Measurements from ENCODE around the gene FGFR2. TPM values are rescaled to one million over a fixed set of nuclear protein-coding genes. Genes with fewer than 3 reads are reported as not detected.

The FGFR2 gene
- total RNA-seq, 2 experiments from 2014 or later, result 0.10 to 0.30 TPM

DNA sequence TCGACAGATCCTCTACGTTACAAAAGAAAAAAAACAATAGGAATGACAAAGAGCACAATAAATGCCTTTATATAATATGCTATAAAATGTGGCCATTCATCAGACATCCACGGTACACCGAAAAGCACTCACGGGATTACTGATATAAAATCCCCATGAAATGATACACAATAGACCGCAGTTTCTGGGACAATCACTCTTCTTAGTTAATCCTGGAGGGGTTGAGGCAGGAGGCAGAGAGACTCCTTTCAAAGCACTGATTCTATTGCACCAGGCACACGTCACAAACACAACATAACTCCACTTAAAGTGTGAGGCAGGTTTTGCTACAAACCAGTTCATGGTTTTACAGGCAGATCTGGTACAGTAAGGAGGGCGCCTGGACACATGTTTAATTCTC lies 113.8 kb downstream of the FGFR2 start:
- Mint-ChIP-seq H3K27me3 (no peaks in the 10 kb centered on the region), H3K36me3 (ENCODE audit: low read depth) (no peaks in the 10 kb centered on the region), H3K9me3 (no peaks in the 10 kb centered on the region), H3K4me3 (no peak overlapping the region), H3K27ac (no peak overlapping the region), H3K4me1 (no peaks in the 10 kb centered on the region)
- DNase-seq, result no peak
- ChIA-PET CTCF (no interaction called here), POLR2A (no interaction called here)

DNA sequence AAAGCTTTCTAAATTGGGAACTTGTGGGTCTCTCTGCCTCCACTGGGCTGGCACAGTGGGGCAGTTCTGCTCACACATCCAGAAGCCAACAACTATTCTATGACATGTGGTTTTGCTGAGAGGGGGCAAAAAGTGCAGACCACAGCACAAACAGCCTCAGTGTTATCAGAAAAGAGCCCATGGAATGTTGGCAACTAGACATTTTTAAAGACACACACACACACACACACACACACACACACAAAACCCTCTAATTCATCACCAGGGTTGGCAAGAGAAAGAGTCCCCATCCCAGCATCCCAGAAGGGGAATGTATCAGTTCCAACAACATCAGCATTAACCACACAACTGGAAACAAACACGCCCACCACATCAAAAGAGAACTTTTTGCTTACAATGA lies 117.1 kb downstream of the FGFR2 start:
- Mint-ChIP-seq H3K4me3 (no peak overlapping the region), H3K36me3 (ENCODE audit: low read depth) (no peaks in the 10 kb centered on the region), H3K27ac (no peak overlapping the region), H3K27me3 (no peaks in the 10 kb centered on the region), H3K9me3 (no peaks in the 10 kb centered on the region), H3K4me1 (no peaks in the 10 kb centered on the region)
- no peak for DNase-seq
- ChIA-PET CTCF (no interaction called here), POLR2A (no interaction called here)

DNA sequence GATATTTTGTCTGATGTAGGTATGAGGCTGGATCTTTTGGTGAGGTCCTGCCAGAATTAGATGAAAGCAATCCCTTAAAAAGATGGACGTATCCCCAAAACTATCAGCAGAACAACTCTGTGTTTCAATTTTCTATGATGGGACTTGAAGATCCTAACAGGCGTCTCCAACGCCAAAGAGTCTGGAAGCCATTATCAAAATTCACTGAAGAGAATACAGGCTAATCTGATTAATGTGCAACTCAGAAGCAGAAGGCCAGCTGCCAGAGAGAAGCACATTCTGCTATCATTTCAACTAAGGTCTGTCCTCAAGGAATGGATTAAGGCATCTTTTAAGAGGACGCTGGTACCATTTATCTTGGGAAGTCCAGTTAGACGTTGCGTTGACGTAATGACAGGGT lies 119.7 kb downstream of the FGFR2 start:
- POLR2A ChIA-PET, result no interaction called here
- Mint-ChIP-seq H3K4me1 (no peaks in the 10 kb centered on the region), H3K27ac (no peak overlapping the region), H3K9me3 (no peaks in the 10 kb centered on the region), H3K27me3 (no peaks in the 10 kb centered on the region), H3K36me3 (ENCODE audit: low read depth) (no peaks in the 10 kb centered on the region), H3K4me3 (no peak overlapping the region)
- DNase-seq, result no peak
- CTCF ChIA-PET, result no interaction called here

- H3K36me3 Mint-ChIP-seq (ENCODE audit: low read depth), result no peaks in the 10 kb centered on the region
These were observed 128.2 kb downstream of the FGFR2 start for GRCh38 chr10:121469797-121470606.

DNA sequence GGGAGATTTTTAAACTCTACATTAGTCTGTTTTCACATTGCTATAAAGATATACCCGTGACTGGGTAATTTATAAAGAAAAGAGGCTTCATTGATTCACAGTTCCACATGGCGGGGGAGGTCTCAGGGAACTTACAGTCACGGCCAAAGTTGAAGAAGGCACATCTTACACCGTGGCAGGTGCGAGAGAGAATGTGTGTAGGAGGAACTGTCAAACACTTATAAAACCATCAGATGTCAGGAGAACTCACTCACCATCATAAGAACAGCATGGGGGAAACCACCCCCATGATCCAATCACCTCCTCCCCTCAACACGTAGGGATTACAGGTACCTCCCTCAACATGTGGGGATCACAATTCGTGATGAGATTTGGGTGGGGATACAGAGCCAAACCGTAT lies 129.5 kb downstream of the FGFR2 start:
- no peaks in the 10 kb centered on the region for H3K27me3 Mint-ChIP-seq
- POLR2A ChIA-PET, result no interaction called here
- H3K9me3 Mint-ChIP-seq, result no peaks in the 10 kb centered on the region
- H3K36me3 Mint-ChIP-seq (ENCODE audit: low read depth), result no peaks in the 10 kb centered on the region
- CTCF ChIA-PET, result no interaction called here
- H3K27ac Mint-ChIP-seq, result no peak overlapping the region
- DNase-seq, result no peak
- H3K4me3 Mint-ChIP-seq, result no peak overlapping the region
- H3K4me1 Mint-ChIP-seq, result no peaks in the 10 kb centered on the region

More at GRCh38 chr10:121469797-121470606, 128.2 kb downstream of the FGFR2 start:
- DNase-seq, result no peak
- Mint-ChIP-seq H3K4me1 (no peaks in the 10 kb centered on the region), H3K4me3 (no peak overlapping the region), H3K27ac (no peak overlapping the region), H3K27me3 (no peaks in the 10 kb centered on the region), H3K9me3 (no peaks in the 10 kb centered on the region)
- ChIA-PET CTCF (no interaction called here), POLR2A (no interaction called here)

DNA sequence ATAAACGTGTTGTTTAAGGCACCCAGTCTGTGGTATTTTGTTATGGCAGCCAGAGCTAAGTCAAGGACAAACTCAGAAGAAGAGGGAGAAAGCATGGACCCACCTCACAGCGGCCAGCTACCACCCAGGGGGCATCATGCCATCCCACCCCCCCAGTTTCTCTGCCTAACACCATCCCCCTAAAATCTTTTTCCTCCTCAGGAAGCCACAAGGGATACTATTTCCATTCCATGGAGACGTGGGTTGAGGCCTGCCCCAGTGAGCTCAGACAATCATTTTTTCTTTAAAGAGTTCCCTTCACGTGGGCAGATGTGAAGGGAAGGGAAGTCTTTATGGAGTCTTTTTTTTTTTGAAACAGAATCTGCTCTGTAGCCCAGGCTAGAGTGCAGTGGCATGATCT lies 131.8 kb downstream of the FGFR2 start:
- H3K27me3 Mint-ChIP-seq, result no peaks in the 10 kb centered on the region
- no peak for DNase-seq
- no peaks in the 10 kb centered on the region for H3K9me3 Mint-ChIP-seq
- H3K36me3 Mint-ChIP-seq (ENCODE audit: low read depth), result no peaks in the 10 kb centered on the region
- no peak overlapping the region for H3K4me3 Mint-ChIP-seq
- no peaks in the 10 kb centered on the region for H3K4me1 Mint-ChIP-seq
- POLR2A ChIA-PET, result no interaction called here
- no peak overlapping the region for H3K27ac Mint-ChIP-seq
- CTCF ChIA-PET, result no interaction called here

DNA sequence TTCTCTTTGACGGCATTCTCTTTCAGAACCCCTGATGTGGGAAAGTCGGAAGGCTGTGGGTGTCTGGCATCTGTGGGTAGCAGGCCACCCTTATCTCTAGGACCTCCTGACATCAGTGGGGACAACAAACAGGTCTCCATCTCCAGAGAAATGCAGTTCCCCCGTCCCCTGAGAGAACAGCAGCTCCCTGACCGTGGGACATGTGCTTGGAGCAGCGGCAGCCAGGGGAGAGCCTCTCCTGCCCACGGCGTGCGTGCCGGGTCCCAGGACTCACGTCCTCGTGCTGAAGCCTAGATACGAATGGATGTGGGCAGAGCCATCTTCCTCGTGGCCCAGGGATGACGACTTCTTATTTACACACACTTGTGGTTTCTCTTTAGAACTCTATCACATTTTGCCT lies 133.0 kb downstream of the FGFR2 start:
- ChIA-PET CTCF (no interaction called here), POLR2A (no interaction called here)
- Mint-ChIP-seq H3K27ac (no peak overlapping the region), H3K27me3 (no peaks in the 10 kb centered on the region), H3K36me3 (ENCODE audit: low read depth) (no peaks in the 10 kb centered on the region), H3K4me3 (no peak overlapping the region), H3K9me3 (no peaks in the 10 kb centered on the region), H3K4me1 (no peaks in the 10 kb centered on the region)
- DNase-seq, result no peak

DNA sequence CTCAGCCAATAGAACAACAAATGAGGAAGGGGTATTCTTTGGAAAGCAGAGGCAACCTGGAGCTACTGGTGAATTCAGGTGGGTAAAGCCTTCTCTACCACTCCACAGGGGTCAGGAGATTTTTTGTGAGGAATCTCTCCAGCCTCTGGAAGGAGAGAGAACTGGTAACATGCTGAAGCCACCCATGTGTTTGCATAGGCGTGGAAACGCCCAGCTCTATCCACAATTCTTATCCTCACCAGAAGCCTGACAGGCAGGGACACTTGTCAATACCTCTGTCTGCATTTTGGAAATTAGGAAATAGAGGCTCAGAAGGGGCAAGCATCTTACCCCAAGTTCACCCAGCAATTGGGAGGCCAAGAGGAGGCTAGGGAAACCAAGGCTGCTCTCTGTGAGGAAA lies 133.7 kb downstream of the FGFR2 start:
- POLR2A ChIA-PET, result no interaction called here
- no peak overlapping the region for H3K27ac Mint-ChIP-seq
- no peaks in the 10 kb centered on the region for H3K36me3 Mint-ChIP-seq (ENCODE audit: low read depth)
- no peak for DNase-seq
- H3K9me3 Mint-ChIP-seq, result no peaks in the 10 kb centered on the region
- no peaks in the 10 kb centered on the region for H3K4me1 Mint-ChIP-seq
- CTCF ChIA-PET, result no interaction called here
- H3K27me3 Mint-ChIP-seq, result no peaks in the 10 kb centered on the region
- H3K4me3 Mint-ChIP-seq, result no peak overlapping the region

DNA sequence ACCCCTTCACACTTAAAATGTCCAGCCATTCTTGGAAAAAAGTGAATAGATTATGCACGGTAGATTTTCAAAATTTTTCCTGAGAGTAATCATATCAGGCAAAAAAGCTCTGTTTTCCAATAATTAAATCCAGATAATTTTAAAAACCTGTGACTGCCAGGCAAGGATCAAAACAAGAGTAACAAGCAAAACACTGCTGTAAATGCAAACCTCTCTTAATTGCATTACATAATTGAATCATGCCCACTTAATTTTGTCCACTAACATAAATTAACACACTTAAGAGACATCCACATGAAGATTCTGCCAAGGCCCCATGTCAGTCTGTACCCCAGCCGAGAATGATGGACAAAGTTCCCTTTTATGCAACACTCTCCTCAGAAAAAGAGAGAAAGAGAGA lies 135.3 kb downstream of the FGFR2 start:
- POLR2A ChIA-PET, result no interaction called here
- H3K27me3 Mint-ChIP-seq, result no peaks in the 10 kb centered on the region
- no peak overlapping the region for H3K4me3 Mint-ChIP-seq
- H3K27ac Mint-ChIP-seq, result no peak overlapping the region
- H3K36me3 Mint-ChIP-seq (ENCODE audit: low read depth), result no peaks in the 10 kb centered on the region
- no peak for DNase-seq
- H3K4me1 Mint-ChIP-seq, result no peaks in the 10 kb centered on the region
- H3K9me3 Mint-ChIP-seq, result no peaks in the 10 kb centered on the region
- CTCF ChIA-PET, result no interaction called here

DNA sequence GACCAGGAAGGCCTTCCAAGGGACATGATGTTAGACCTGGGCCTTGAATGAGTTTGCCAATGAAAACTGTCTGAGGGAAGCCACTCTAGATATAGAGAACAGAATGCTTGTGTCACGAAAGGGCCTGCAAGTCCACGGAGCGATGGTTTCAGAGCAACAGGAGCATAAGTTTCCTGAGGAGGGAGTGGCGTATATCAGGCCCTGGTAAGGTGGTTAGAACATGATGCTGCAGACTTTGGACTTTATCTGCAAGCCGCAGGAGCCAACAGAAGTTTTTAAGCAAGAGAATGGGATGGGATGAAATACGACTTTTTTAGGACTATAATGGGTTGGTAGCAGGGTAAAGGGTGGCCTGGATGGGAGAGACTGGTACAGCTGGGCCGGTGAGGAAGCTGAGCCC lies 136.0 kb downstream of the FGFR2 start:
- Mint-ChIP-seq H3K27me3 (no peaks in the 10 kb centered on the region), H3K4me1 (no peaks in the 10 kb centered on the region), H3K36me3 (ENCODE audit: low read depth) (no peaks in the 10 kb centered on the region), H3K9me3 (no peaks in the 10 kb centered on the region), H3K27ac (no peak overlapping the region), H3K4me3 (no peak overlapping the region)
- POLR2A ChIA-PET, result no interaction called here
- CTCF ChIA-PET, result no interaction called here
- no peak for DNase-seq

DNA sequence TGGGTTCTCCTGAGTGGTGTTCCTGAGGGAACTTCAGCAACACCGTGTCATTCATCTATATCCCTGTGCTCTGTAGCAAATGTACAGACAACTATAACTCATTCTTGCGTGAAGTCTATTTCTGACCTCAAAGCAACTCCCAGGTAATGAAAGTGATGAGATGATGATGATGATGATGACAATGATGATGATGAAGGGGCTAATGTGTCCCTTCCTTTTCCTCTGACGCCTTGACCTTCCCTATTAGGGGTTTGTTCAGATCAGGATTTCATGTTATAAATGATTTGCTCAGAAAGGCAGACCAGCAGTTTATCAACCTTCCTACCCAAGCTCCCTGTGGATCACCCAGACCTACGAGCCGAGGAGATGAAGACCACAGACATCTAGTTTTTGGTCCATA lies 136.9 kb downstream of the FGFR2 start:
- no peak overlapping the region for H3K4me3 Mint-ChIP-seq
- POLR2A ChIA-PET, result no interaction called here

DNA sequence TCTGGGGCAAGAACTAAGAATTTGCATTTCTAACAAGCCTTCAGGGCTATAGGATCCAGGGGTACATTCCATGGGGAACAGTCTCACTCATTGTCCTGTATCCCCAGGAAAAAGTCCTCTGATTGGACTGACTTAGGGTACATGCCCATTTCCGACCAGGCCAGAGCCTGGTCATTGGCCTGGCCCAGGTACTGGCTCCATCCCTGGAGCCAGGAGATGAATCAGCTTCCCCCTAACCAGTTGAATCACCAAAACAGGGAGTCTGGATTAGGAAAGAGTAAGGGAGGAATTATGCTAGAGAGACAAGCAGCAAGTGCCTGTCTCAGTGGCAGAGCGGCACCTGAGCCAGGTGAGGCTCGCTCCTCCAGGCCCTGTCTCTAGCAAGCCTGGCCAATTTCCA lies 137.5 kb downstream of the FGFR2 start:
- CTCF ChIA-PET, result no interaction called here
- H3K9me3 Mint-ChIP-seq, result no peaks in the 10 kb centered on the region
- H3K36me3 Mint-ChIP-seq (ENCODE audit: low read depth), result no peaks in the 10 kb centered on the region
- no peaks in the 10 kb centered on the region for H3K4me1 Mint-ChIP-seq
- no peak for DNase-seq
- H3K27ac Mint-ChIP-seq, result no peak overlapping the region
- H3K27me3 Mint-ChIP-seq, result no peaks in the 10 kb centered on the region
- POLR2A ChIA-PET, result no interaction called here
- no peak overlapping the region for H3K4me3 Mint-ChIP-seq

More for the DNA sequence above, 136.9 kb downstream of the FGFR2 start:
- H3K27ac Mint-ChIP-seq, result no peak overlapping the region
- no peaks in the 10 kb centered on the region for H3K9me3 Mint-ChIP-seq
- DNase-seq, result no peak
- CTCF ChIA-PET, result no interaction called here
- no peaks in the 10 kb centered on the region for H3K4me1 Mint-ChIP-seq
- H3K27me3 Mint-ChIP-seq, result no peaks in the 10 kb centered on the region
- H3K36me3 Mint-ChIP-seq (ENCODE audit: low read depth), result no peaks in the 10 kb centered on the region

- DNase-seq, result no peak
- Mint-ChIP-seq H3K9me3 (no peaks in the 10 kb centered on the region), H3K36me3 (ENCODE audit: low read depth) (no peaks in the 10 kb centered on the region), H3K4me3 (no peak overlapping the region), H3K27ac (no peak overlapping the region), H3K27me3 (no peaks in the 10 kb centered on the region), H3K4me1 (no peaks in the 10 kb centered on the region)
- POLR2A ChIA-PET, result no interaction called here
- CTCF ChIA-PET, result no interaction called here
These were observed 138.4 kb downstream of the FGFR2 start for GRCh38 chr10:121459622-121460453.

DNA sequence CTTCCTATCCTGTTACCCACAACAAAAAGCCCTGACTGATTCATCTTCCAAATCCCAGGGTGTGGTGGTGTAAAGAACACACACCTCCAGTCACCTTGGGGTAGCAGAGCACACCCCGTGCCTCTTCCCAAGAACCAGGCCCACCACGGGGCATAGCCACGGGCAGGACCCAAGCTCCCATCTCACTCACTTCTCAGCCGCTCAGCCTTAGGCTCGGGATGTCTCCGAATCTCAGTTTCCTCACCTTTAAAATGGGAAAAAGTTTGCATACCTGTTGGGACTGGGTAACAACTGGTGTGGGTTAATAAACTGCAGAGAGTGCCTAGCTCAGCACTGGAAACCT lies 139.0 kb downstream of the FGFR2 start:
- Mint-ChIP-seq H3K4me1 (no peaks in the 10 kb centered on the region), H3K9me3 (no peaks in the 10 kb centered on the region), H3K36me3 (ENCODE audit: low read depth) (no peaks in the 10 kb centered on the region), H3K4me3 (no peak overlapping the region), H3K27ac (no peak overlapping the region), H3K27me3 (no peaks in the 10 kb centered on the region)
- no peak for DNase-seq
- ChIA-PET POLR2A (no interaction called here), CTCF (no interaction called here)

All from activated CD4-positive, alpha-beta memory T cell treated with anti-CD3 and anti-CD28 coated beads, Interleukin-2, amount 10 ng/mL, durations not matched to agents 7 days and 5 days (primary cell).